HG02938 (cell line): Measurements from ENCODE around the gene PRKCE.

Experiments used
- ATAC-seq: cut with Tn5 transposase; IDR thresholded peaks from one replicate; pipeline ENCODE4 v1.9.1; 2021; ENCODE audit warnings: mild to moderate bottlenecking, moderate library complexity; ENCODE audit not compliant: unreplicated experiment

Gene PRKCE

DNA sequence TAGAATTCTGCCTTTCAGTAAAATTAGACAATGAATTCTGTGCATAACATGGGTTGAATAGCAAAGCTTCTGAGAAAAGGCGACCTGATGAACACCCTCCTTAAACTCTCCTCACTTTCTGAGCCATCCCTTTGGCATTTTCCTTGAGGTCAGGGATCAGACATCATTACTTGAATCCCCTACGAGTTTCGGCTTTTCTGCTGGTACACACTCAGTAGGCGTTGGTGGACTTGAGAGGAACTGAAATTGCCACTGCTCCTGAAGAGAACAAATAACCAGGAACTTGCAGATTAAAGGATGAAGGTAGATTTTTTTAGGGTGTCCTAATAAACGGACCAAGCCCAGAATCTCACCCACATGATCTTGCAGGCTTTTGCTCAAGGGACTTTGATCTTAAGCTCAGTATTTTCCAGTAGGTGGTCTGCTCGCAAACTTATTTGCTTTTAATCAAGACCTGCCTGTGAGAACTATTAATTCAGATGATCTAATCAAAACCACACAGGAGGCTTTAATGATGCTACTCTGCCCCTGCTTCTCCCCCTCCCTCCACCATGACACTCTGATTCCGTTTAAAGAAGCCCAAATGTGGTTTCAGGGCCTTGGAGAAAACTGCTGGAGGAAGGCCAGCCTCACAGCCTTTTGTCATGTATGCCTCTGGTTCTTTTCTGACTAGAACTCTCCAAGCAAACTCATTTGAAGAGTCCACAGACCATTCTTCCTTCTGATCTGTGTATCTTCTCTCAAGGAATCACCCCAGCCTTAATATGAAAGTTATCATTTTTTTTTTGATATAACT lies 124.9 kb downstream of the PRKCE start:
- ATAC-seq: no peak

GRCh38 chr2:45777996-45778719 lies 126.7 kb downstream of the PRKCE start:
- no peak for ATAC-seq

- no peak for ATAC-seq
These were observed 127.3 kb downstream of the PRKCE start for GRCh38 chr2:45778720-45779171.

DNA sequence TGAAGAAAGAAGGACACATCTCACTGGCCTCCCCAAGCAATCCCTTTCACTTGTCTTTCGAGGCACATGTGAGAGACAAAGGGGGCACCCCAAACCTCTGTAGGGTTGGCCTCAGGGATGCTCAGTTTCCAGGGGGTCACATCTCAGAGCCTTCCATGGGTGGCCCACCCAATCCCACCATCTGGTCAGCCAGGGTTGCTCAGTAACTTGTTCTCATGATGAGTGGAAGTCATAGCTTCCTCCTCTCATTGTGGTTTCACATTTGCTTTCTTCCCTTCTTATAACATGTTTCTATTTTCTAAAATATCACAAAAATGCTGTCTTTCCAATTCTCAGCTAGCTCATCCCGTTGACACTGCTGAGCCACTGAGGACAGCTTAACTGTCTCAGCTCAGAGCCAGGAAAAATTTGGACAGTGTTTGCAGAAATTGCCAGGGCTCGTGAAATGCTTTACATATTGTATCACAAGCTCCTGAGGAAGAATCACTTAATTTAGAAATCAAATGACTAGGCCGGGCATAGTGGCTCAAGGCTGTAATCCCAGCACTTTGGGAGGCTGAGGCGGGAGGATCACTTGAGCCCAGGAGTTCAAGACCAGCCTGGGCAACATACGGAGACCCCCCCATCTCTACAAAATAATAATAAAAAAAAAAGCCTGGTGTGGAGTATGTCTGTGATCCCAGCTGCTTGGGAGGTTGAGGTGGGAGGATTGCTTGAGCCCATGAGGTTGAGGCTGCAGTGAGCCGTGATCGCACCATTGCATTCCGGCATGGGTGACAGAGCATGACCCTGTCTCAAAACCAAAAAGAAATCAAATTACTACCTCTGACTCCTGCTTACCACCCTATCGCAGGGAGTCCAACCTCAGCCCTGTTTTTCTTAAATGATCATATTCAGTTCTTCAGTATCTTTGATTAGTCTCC lies 129.3 kb downstream of the PRKCE start:
- ATAC-seq: no peak

DNA sequence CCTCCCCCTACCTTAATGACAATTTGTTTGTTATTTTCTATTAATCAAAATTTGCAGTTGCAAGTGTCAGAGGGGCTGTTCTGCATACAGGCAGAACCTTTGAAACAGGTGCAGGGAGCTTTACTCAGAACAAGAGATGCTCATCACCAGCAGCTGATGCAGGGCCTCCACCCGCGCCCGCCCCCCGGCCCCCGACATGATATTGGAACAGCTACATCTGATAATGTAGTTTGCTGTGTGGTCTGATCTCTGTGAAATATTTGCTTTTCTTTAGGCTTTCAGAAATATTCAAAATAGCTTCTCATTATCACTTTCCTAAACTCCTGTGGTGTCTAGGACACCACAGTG lies 130.0 kb downstream of the PRKCE start:
- no peak for ATAC-seq

- ATAC-seq: no peak
These were observed 131.0 kb downstream of the PRKCE start for GRCh38 chr2:45782436-45782835.

- no peak for ATAC-seq
These were observed 131.5 kb downstream of the PRKCE start for GRCh38 chr2:45782986-45783385.

- no peak for ATAC-seq
These were observed 134.8 kb downstream of the PRKCE start for GRCh38 chr2:45786030-45786835.

DNA sequence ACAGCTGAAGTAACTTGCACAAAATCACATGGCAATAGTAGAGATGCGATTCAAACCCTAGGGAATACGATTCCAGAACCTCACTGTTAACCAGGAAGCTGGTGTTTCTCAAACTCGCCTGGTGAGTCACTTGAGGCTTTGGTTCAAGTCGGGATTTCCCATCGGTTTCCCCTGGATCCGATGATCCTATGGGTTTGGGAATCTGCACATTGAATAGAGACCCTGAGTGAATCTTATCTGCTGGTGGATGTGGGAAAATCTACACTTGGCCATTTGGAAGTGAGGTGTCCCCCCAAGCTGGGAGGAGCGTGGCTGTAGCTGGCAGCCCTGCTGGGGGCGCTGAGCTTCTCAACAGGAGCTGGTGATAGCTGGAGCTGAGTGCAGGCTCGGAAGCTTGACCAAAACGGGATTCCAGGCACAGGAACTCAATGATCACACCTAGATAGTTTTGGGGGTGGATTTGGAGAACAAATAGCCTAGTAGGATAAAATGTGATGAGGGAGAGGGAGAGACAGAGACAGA lies 135.4 kb downstream of the PRKCE start:
- ATAC-seq: no peak

DNA sequence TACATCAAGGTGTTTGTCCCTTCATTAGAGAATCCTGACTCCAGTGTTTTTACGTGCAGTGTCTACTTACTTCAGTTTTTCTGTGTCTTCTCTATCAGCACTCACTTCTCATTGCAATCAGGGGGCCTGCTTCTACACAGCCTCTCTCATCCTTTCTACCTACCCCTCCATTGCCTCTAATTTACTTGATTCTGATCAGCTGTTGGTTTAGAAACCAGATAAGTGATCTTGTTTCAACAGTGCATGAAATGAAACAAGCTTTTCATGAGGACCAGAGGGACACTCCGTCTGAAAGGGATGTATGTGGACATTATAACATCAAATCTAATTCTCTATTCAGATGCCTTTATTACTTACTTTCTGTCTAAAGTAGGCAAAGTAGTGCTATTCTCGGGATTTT lies 136.9 kb downstream of the PRKCE start:
- ATAC-seq: no peak

DNA sequence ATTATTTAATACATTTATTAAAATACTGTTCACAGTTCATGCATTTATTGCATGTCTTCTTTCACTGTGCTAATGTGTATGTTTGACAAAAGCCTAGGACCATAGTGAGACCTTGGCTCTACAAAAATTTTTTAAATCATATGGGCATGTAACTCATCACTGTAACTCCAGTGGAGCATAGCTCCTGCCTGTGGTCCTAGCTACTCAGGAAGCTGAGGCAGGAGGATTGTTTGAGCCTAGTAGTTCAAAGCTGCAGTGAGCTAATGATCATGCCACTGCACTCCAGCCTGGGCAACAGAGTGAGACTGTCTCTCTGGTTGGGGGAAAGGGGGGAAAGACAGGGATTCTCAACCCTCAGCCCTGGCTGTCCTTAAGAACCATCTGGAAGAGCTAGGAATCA lies 137.8 kb downstream of the PRKCE start:
- ATAC-seq: no peak

DNA sequence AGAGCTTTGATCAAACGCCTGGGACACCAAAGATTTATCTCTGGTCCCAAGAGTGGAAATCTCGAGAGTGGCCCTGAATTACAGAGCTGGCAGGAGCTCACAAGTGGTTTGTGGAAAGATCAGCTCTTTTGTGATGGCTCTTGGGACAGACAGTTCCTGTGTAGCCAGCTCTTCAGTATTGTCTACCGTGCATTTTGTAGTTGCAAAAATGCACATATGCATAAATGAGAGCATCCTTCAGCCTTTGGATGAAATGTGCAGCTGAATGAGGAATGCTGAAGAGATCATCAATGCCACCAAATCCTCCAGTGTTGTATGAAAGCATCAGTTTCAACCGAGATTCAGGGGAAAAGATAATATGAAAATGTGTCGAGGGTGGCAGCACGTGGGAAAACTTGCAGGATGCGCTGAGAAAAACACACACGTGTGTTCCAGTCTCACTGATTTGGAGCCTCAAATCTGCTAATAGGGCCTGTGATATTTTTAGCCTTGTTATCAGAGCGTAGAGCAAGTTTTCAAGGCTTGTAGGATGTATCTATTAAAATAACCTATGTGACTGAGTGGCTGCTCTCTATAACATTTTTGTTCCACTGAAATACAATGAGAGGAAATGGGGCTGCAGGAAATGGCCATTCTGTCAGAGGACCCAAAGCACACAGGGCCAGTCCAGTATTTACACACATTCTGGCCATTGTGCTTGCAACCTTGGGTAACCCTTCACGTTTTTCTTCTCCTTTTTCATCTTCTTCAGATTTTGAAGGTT lies 138.7 kb downstream of the PRKCE start:
- ATAC-seq: no peak

DNA sequence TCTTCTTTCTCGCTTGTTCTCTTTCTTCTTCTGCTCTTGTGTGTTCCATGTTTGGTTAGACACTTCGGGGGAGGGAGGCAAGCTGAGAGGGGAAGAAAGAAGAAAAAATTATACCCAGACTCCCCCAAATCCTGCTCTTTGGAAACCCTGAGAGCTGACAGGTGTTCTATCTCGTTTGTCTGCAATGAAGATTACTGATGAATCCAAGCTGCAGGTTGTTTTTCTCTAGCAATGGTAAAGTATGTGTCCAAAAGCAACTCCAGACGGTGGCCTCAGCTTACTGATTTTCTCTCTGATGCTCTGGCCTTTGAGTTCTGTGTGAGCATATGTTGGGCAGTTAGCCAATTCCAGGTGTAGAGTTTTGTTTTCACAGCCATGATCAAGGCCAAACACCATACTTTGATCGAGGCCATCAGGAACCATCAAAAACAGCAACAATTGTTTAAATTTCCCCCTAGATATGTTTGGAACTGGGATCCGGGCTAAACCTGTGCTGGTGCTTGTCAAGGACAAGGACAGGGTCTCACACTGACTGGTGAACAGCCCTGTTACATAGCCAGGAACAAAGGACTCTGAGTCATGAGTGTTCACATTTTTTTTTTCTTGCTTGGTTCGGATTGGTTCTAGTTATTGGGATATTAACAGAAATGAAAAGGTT lies 142.0 kb downstream of the PRKCE start:
- ATAC-seq: no peak

DNA sequence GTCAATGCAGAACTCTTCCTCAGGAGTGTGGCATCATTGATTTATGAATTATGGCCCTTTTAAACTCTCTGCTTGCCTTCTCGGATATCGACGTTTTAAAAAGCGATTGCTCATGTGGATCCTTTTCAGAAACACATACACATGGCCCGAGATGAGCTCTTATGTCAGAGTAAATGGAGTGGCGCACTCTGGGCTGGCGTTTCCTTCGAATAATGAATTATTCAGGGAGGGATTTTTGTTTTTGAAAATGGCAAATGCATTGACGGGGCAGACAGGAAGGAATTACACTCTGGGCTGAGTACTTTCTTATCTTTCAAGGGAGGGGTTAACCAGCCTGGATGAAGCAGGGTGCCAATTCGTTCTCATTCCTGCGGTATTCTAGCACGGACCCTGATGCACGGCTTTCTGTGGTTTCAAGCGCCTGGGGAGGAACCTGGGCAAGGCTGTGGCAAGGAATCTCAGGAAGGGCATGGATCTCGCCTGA lies 142.7 kb downstream of the PRKCE start:
- ATAC-seq: no peak

DNA sequence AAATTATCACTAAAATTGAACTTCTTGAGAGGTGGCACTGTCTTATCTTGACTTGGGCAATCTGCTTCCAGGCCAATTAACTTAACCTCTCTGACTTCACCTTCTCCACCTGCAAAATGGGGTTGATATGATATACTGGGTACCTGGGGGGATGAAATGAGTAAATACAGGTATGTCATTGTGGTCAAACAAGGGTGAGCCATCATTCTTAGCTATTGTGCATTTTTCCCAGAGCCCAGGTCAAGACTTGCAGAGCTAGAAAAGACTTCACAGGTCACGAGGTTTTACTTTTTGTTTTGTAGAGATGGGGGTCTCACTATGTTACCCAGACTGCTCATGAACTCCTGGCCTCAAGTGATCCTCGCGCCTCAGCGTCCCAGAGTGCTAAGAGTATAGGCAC lies 145.0 kb downstream of the PRKCE start:
- no peak for ATAC-seq

DNA sequence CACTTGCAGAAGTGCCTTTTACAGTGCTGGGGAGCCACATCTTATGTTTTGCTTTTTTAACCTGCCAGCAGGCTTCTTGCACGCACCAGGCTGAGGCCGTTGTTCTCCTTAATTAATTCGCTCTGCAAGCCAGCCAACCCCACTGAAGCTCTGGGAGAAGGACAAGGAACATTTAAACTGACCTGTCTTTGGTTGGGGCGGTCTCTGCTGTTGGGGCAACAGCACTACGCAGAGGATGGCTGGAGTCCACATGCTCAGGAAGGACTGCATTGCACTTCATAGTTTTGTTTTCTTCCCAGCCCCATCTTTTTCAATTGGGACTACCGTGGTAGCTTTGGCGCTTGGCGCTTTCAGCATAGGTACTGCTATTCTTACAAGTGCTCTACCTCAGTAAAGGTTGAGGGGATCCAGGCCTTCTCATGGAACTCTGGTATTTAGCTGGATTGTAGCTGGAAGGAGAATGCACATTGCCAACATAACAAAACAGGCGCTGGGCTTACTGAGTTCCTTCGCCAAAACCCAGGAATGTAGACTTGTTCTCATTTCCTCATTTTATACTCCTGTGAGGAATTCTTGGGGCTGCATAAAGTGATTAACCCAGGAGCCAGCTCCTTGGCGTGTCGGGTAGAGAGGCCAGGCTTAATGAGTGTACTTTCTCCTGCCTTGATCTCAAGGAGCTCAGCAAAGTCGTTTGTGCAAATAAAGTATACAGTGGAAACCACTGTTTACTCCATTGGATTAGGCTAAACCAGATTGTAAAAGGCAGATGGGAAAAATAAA lies 146.2 kb downstream of the PRKCE start:
- no peak for ATAC-seq

DNA sequence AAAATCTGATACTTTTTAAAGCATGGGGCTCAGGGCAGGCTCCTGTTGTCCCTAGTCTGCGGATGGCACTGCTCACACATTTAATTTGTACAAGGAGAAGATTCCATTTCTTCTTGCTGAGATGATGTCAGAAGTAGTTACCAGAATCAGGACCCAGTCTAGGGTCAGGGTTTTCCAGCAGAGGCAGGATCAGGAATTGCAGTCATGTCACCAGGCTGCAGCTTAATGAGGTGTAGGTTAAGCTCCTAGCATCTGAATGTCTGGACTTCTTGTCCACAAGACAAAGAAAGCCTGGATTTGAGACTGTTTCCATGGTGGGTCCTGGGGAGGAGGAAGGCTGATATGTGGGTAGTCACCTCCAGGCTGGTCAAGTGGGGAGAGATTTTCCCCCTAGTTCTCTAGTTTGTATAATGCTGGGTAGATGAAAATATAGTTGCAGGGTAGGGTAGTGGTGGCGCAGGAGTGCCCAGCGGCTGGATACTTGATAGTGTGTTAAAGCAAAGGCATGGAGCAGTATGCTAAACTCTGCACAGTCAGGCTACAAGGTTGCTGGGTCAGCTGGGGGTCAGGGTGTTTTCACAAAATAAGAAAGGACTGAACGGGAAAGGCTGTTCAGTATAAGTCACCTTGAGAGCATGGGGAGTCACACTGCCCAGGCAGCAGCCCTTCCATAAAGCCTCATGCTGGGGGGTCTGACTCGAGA lies 148.4 kb downstream of the PRKCE start:
- no peak for ATAC-seq
